ENCODE data around the gene RHEB. TPM values are rescaled to one million over a fixed set of nuclear protein-coding genes. Genes with fewer than 3 reads are reported as not detected.

Gene RHEB
- total and polyA plus RNA-seq, 2 of the 13 experiments (the other 11 are each of a cell fraction or from before 2014, with no cell fraction given) = 55.0 to 77.6 TPM

GRCh38 chr7:151448261-151449252 lies 71.1 kb downstream of the RHEB start (continued):
- TF ChIP-seq SRSF4 (IDR thresholded peaks at IDR 0.05; ENCODE audit: low read depth, low read length, poor library complexity, severe bottlenecking) (no peak), ETV6 (CRISPR knock-in tag; conservative IDR thresholded peaks at IDR 0.05) (no peak), SRF (IDR thresholded peaks at IDR 0.05; ENCODE audit: low read depth, low read length) (no peak), ZBTB42 (CRISPR knock-in tag; IDR thresholded peaks at IDR 0.05) (no peak), NFKBIZ (CRISPR knock-in tag; IDR thresholded peaks at IDR 0.05) (no peak), ZFP91 (CRISPR knock-in tag; IDR thresholded peaks at IDR 0.05; ENCODE audit: borderline replicate concordance) (peak; percentile 55; the same call in 1 of the 2 replicates), FOXP1 (IDR thresholded peaks at IDR 0.05) (no peak), FOXP1 (CRISPR knock-in tag; IDR thresholded peaks at IDR 0.05) (no peak), ZSCAN30 (CRISPR knock-in tag; IDR thresholded peaks at IDR 0.05) (no peak), ZBTB20 (CRISPR knock-in tag; IDR thresholded peaks at IDR 0.05; ENCODE audit: borderline replicate concordance, low read depth) (no peak), RNF219 (CRISPR knock-in tag; IDR thresholded peaks at IDR 0.05) (no peak), SNRNP70 (IDR thresholded peaks at IDR 0.05; ENCODE audit: low read depth, low read length) (no peak), SALL2 (CRISPR knock-in tag; IDR thresholded peaks at IDR 0.05) (no peak), ZNF598 (CRISPR knock-in tag; IDR thresholded peaks at IDR 0.05; ENCODE audit: borderline replicate concordance) (no peak), ZNF740 (CRISPR knock-in tag; IDR thresholded peaks at IDR 0.05) (peak; percentile 74; the same call in 1 of the 2 replicates), TIGD3 (CRISPR knock-in tag; IDR thresholded peaks at IDR 0.05; ENCODE audit: borderline replicate concordance) (no peak), ZFX (CRISPR knock-in tag; IDR thresholded peaks at IDR 0.05; ENCODE audit: low read depth) (0 out of 2 replicates have a peak, but pooled peaks have one; percentile 16), CBX5 (CRISPR knock-in tag; IDR thresholded peaks at IDR 0.05; ENCODE audit: borderline replicate concordance) (no peak), NR2F6 (IDR thresholded peaks at IDR 0.05) (no peak), NR2F6 (CRISPR knock-in tag; IDR thresholded peaks at IDR 0.05) (0 out of 2 replicates have a peak, but pooled peaks have one; percentile 8), RCOR2 (CRISPR knock-in tag; IDR thresholded peaks at IDR 0.05) (no peak), ZBTB2 (CRISPR knock-in tag; IDR thresholded peaks at IDR 0.05; ENCODE audit: low read depth) (no peak), ZNF547 (CRISPR knock-in tag; IDR thresholded peaks at IDR 0.05) (no peak)

Measured in HepG2 (cell line).